ENCODE results near the gene NCKAP5.

NCKAP5 gene

GRCh38 chr2:133175926-133176325 is 392.3 kb downstream of the NCKAP5 start:
- DNase-seq, result no peak

GRCh38 chr2:133173224-133173623 is 395.0 kb downstream of the NCKAP5 start:
- no peak for DNase-seq

- DNase-seq, result no peak
Observed at GRCh38 chr2:133171393-133172004, 396.8 kb downstream of the NCKAP5 start.

GRCh38 chr2:133169274-133169912 is 398.9 kb downstream of the NCKAP5 start:
- no peak for DNase-seq

- DNase-seq, result no peak
Observed at GRCh38 chr2:133167990-133168389, 400.3 kb downstream of the NCKAP5 start.

- DNase-seq, result no peak
Observed at GRCh38 chr2:133167223-133167622, 401.0 kb downstream of the NCKAP5 start.

GRCh38 chr2:133166031-133166430 is 402.2 kb downstream of the NCKAP5 start:
- DNase-seq, result no peak

- no peak for DNase-seq
Observed at GRCh38 chr2:133163111-133163510, 405.2 kb downstream of the NCKAP5 start.

GRCh38 chr2:133158442-133158841 is 409.8 kb downstream of the NCKAP5 start:
- DNase-seq, result no peak

- DNase-seq, result no peak
Observed at GRCh38 chr2:133158024-133158423, 410.2 kb downstream of the NCKAP5 start.

- DNase-seq, result no peak
Observed at GRCh38 chr2:133157141-133157540, 411.1 kb downstream of the NCKAP5 start.

GRCh38 chr2:133152801-133153200 is 415.5 kb downstream of the NCKAP5 start:
- no peak for DNase-seq

GRCh38 chr2:133148187-133148586 is 420.1 kb downstream of the NCKAP5 start:
- no peak for DNase-seq

GRCh38 chr2:133146893-133147292 is 421.4 kb downstream of the NCKAP5 start:
- DNase-seq, result no peak

- no peak for DNase-seq
Observed at GRCh38 chr2:133143645-133144044, 424.6 kb downstream of the NCKAP5 start.

- DNase-seq, result no peak
Observed at GRCh38 chr2:133142087-133142486, 426.2 kb downstream of the NCKAP5 start.

- DNase-seq, result no peak
Observed at GRCh38 chr2:133140620-133141019, 427.6 kb downstream of the NCKAP5 start.

- no peak for DNase-seq
Observed at GRCh38 chr2:133139847-133140533, 428.3 kb downstream of the NCKAP5 start.

- DNase-seq, result no peak
Observed at GRCh38 chr2:133138693-133139092, 429.6 kb downstream of the NCKAP5 start.

- DNase-seq, result no peak
Observed at GRCh38 chr2:133135035-133135654, 433.1 kb downstream of the NCKAP5 start.

GRCh38 chr2:133130548-133131246 is 437.6 kb downstream of the NCKAP5 start:
- DNase-seq, result no peak

- DNase-seq, result no peak
Observed at GRCh38 chr2:133124446-133124845, 443.8 kb downstream of the NCKAP5 start.

GRCh38 chr2:133123904-133124303 is 444.4 kb downstream of the NCKAP5 start:
- DNase-seq, result no peak
